ENCODE measurements around the gene PTPRT. TPM values are rescaled to one million over a fixed set of nuclear protein-coding genes. Genes with fewer than 3 reads are reported as not detected.

The PTPRT gene
- total RNA-seq, 1 experiment from 2014 or later, result 0.20 TPM

- no peak overlapping the region for H3K27ac Mint-ChIP-seq (ENCODE audit: unreplicated experiment)
- H3K4me1 ChIP-seq, result no peaks in the 10 kb centered on the region
- no peaks in the 10 kb centered on the region for H3K9me3 Mint-ChIP-seq (ENCODE audit: unreplicated experiment)
- H3K4me3 ChIP-seq (ENCODE audit: low read depth, low read length), result no peak overlapping the region
- no peaks in the 10 kb centered on the region; the same call in none of the 2 replicates for H3K27me3 ChIP-seq (replicated peaks; ENCODE audit: control insufficient read depth, insufficient read depth, low read length)
- no peaks in the 10 kb centered on the region for H3K36me3 ChIP-seq (ENCODE audit: control insufficient read depth, insufficient read depth, low read length)
- no peaks in the 10 kb centered on the region for H3K9me3 ChIP-seq
- POLR2A ChIA-PET, result no interaction called here
- TF ChIP-seq, protein P1, sequence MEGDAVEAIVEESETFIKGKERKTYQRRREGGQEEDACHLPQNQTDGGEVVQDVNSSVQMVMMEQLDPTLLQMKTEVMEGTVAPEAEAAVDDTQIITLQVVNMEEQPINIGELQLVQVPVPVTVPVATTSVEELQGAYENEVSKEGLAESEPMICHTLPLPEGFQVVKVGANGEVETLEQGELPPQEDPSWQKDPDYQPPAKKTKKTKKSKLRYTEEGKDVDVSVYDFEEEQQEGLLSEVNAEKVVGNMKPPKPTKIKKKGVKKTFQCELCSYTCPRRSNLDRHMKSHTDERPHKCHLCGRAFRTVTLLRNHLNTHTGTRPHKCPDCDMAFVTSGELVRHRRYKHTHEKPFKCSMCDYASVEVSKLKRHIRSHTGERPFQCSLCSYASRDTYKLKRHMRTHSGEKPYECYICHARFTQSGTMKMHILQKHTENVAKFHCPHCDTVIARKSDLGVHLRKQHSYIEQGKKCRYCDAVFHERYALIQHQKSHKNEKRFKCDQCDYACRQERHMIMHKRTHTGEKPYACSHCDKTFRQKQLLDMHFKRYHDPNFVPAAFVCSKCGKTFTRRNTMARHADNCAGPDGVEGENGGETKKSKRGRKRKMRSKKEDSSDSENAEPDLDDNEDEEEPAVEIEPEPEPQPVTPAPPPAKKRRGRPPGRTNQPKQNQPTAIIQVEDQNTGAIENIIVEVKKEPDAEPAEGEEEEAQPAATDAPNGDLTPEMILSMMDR (IDR thresholded peaks at IDR 0.05; ENCODE audit: insufficient read depth in 1 of 2, low read depth in 1 of 2, low read length in 1 of 2, severe bottlenecking in 1 of 2, unreplicated experiment in 1 of 2), result no peak
- no peak overlapping the region for H3K4me3 Mint-ChIP-seq (ENCODE audit: unreplicated experiment)
- no peaks in the 10 kb centered on the region for H3K4me1 Mint-ChIP-seq (ENCODE audit: low read depth, unreplicated experiment)
- intact Hi-C loops (cut with micrococcal nuclease; ENCODE audit: unreplicated experiment), result no loop called here
- CTCF ChIA-PET, result no interaction called here
- BruUV-seq (replicated peaks), result no TSS peak
- peaks cover 5% of the 10 kb centered on the region for H3K27me3 Mint-ChIP-seq (ENCODE audit: insufficient read depth, unreplicated experiment)
- no peak for DNase-seq
- H3K36me3 Mint-ChIP-seq (ENCODE audit: insufficient read depth, unreplicated experiment), result no peaks in the 10 kb centered on the region
Observed at GRCh38 chr20:42589976-42590639, 599.6 kb downstream of the PTPRT start.

DNA sequence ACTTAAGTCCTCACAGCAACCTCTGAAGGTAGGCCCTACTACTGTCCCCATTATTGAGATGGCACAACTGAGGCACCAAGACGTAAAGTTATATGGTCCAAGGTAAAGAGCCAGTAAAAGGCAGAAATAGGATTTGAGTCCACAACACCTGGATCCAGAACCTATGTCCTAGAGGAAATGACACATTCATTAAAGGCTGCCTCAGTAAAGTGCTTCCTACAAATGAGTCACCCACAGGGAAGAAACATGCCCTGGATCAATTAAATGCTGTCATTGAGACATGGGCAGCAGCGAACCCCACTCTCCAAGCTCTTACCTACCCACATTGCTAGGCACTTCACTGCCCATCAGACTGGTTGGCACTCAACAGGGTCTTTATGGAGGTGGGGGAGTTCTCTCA lies 600.9 kb downstream of the PTPRT start:
- no TSS peak for BruUV-seq (replicated peaks)
- Histone ChIP-seq H3K9me3 (no peaks in the 10 kb centered on the region), H3K4me3 (ENCODE audit: low read depth, low read length) (no peak overlapping the region), H3K27me3 (replicated peaks; ENCODE audit: control insufficient read depth, insufficient read depth, low read length) (no peaks in the 10 kb centered on the region; the same call in none of the 2 replicates), H3K36me3 (ENCODE audit: control insufficient read depth, insufficient read depth, low read length) (no peaks in the 10 kb centered on the region), H3K4me1 (no peaks in the 10 kb centered on the region)
- Mint-ChIP-seq H3K27ac (ENCODE audit: unreplicated experiment) (no peak overlapping the region), H3K4me3 (ENCODE audit: unreplicated experiment) (no peak overlapping the region), H3K9me3 (ENCODE audit: unreplicated experiment) (no peaks in the 10 kb centered on the region), H3K4me1 (ENCODE audit: low read depth, unreplicated experiment) (no peaks in the 10 kb centered on the region), H3K27me3 (ENCODE audit: insufficient read depth, unreplicated experiment) (peaks cover 4% of the 10 kb centered on the region), H3K36me3 (ENCODE audit: insufficient read depth, unreplicated experiment) (no peaks in the 10 kb centered on the region)
- TF ChIP-seq, protein P1 (IDR thresholded peaks at IDR 0.05; ENCODE audit: insufficient read depth in 1 of 2, low read depth in 1 of 2, low read length in 1 of 2, severe bottlenecking in 1 of 2, unreplicated experiment in 1 of 2), result no peak
- DNase-seq, result no peak
- intact Hi-C loops (cut with micrococcal nuclease; ENCODE audit: unreplicated experiment), result no loop called here
- ChIA-PET POLR2A (no interaction called here), CTCF (no interaction called here)

GRCh38 chr20:42587427-42587826 lies 602.3 kb downstream of the PTPRT start:
- Histone ChIP-seq H3K36me3 (ENCODE audit: control insufficient read depth, insufficient read depth, low read length) (no peaks in the 10 kb centered on the region), H3K9me3 (no peaks in the 10 kb centered on the region), H3K27me3 (replicated peaks; ENCODE audit: control insufficient read depth, insufficient read depth, low read length) (no peaks in the 10 kb centered on the region), H3K4me1 (no peaks in the 10 kb centered on the region), H3K4me3 (ENCODE audit: low read depth, low read length) (no peak overlapping the region)
- ChIA-PET POLR2A (no interaction called here), CTCF (no interaction called here)
- no peaks in the 10 kb centered on the region for H3K9me3 Mint-ChIP-seq (ENCODE audit: unreplicated experiment)
- no peaks in the 10 kb centered on the region for H3K27me3 Mint-ChIP-seq (ENCODE audit: insufficient read depth, unreplicated experiment)
- no TSS peak for BruUV-seq (replicated peaks)
- intact Hi-C loops (cut with micrococcal nuclease; ENCODE audit: unreplicated experiment), result no loop called here
- H3K4me3 Mint-ChIP-seq (ENCODE audit: unreplicated experiment), result no peak overlapping the region
- TF ChIP-seq, protein P1 (IDR thresholded peaks at IDR 0.05; ENCODE audit: insufficient read depth in 1 of 2, low read depth in 1 of 2, low read length in 1 of 2, severe bottlenecking in 1 of 2, unreplicated experiment in 1 of 2), result no peak
- H3K4me1 Mint-ChIP-seq (ENCODE audit: low read depth, unreplicated experiment), result no peaks in the 10 kb centered on the region
- no peaks in the 10 kb centered on the region for H3K36me3 Mint-ChIP-seq (ENCODE audit: insufficient read depth, unreplicated experiment)
- no peak overlapping the region for H3K27ac Mint-ChIP-seq (ENCODE audit: unreplicated experiment)
- no peak for DNase-seq
